ENCODE results near the gene CLIP4.

The CLIP4 gene

GRCh38 chr2:29215739-29216608 is 100.8 kb downstream of the CLIP4 start:
- in situ Hi-C loops (cut with HindIII; ENCODE audit: low sequenced_read_pairs), result no loop called here

- in situ Hi-C loops (cut with HindIII; ENCODE audit: low sequenced_read_pairs), result no loop called here
Observed at GRCh38 chr2:29216609-29216909, 101.3 kb downstream of the CLIP4 start.

DNA sequence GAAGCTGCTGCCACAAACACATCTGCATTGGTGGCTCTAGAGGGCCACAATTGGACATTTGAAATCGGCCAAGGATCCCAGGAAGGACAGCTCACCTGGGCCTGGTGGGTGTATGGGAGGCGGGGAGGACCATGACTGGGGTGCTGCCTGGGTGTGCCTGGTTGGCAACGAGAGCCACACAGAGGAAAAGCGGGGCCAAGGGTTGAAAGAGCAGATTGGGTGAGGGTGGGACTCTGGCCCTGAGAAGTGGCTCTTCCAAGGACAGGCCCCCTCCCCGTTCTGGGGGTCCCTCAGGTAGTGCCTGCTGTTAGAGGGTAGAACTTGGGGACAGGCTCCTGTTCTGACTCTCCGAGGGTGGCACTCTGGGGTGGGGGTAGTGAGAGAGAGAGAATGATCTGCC is 102.9 kb downstream of the CLIP4 start:
- in situ Hi-C loops (cut with HindIII; ENCODE audit: low sequenced_read_pairs), result no loop called here

- in situ Hi-C loops (cut with HindIII; ENCODE audit: low sequenced_read_pairs), result no loop called here
Observed at GRCh38 chr2:29218550-29219125, 103.4 kb downstream of the CLIP4 start.

- in situ Hi-C loops (cut with HindIII; ENCODE audit: low sequenced_read_pairs), result no loop called here
Observed at GRCh38 chr2:29219374-29219773, 104.2 kb downstream of the CLIP4 start.

DNA sequence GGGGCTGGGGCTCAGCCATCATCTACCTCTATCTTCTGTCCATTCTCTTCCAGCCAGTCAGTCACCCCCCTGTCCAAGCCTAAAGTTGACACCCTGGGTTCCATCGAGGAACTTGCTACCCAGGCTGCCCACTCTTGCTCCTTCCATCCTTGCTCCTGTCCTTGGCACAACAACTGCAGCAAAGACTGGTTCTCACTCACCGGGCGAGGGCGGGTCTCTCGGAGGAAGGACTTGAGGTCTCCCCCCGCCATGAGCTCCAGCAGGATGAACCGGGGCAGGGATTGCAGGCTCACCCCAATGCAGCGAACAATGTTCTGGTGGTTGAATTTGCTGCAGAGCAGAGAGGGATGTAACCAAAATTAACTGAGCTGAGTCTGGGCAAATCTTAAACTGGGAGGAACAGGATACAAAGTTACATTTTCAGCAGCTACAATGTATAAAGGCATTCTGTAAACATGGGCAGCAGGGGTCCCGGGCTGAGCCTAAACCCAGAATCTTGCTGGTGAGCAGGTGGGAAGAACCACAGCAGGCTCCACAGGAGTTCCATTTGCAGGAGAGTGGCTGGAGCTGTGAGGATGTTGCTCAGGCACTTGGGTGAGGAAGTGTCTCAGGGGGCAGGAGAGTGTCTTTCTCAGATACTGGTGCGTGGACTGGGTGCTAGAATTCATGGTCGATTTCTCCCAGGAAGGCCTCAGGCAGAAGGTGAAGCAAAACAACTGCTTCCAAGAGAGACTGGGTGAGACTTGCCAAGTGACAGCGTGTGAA is 105.5 kb downstream of the CLIP4 start:
- in situ Hi-C loops (cut with HindIII; ENCODE audit: low sequenced_read_pairs), result no loop called here

- in situ Hi-C loops (cut with HindIII; ENCODE audit: low sequenced_read_pairs), result no loop called here
Observed at GRCh38 chr2:29222381-29223179, 107.4 kb downstream of the CLIP4 start.

GRCh38 chr2:29223257-29223656 is 108.0 kb downstream of the CLIP4 start:
- in situ Hi-C loops (cut with HindIII; ENCODE audit: low sequenced_read_pairs), result no loop called here

DNA sequence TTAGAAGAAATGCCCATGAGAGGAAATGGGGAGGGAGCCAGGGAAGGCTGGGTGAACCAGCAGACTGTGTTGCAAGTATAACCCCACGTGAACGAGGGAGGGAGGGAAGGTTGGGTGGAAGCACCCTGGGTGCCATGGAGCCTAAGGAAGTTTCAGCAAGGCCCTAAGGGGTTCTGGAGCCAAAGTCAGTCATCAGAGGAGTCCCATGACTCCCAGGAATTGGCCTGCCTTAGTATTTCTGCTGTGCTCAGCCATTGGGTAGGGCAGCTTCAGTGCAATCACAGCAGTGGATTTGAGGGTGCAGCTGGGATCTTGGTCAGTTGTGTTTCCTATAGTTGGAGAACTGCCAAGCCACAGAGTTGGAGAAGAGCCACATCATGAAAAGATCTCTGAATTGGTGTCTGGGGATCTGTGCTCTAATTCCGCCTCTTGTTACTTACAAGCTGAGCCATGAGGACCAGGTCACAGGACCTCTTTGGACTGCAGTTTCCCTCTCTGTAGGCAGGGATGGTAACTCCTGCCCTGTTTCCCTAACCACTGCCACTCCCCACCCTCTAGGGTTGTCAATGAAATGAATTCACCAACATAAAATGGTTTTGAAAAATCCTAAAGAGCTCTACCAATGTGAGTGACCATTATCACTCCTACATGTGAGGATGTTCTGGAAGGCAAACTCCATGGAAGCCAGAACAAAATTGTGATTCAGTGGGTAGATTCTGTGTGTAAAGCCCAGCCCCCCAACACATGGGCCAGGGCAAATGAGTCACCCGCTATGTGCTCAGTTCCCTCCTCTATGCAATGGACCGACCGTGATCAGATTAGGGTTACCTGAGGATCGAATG is 108.9 kb downstream of the CLIP4 start:
- in situ Hi-C loops (cut with HindIII; ENCODE audit: low sequenced_read_pairs), result no loop called here

GRCh38 chr2:29224693-29225551 is 109.7 kb downstream of the CLIP4 start:
- in situ Hi-C loops (cut with HindIII; ENCODE audit: low sequenced_read_pairs), result no loop called here

DNA sequence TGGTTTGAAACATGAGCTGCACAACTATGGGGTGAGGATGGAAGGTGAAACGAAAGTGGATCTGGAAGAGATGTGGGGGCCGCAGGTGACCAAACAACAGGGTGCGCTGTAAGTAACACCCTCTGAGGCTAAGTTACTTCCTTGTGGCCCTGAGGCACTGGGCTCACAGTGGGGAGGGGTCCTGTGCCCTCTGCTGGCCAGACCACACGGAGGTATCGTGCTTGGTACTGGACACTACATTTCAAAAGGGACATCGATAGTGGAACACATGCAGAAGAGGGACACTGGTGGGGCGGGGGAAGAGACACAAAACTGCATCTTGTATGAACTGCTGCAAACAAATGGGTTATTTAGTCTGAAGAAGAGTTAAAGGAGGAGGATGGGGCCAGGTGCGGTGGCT is 110.6 kb downstream of the CLIP4 start:
- in situ Hi-C loops (cut with HindIII; ENCODE audit: low sequenced_read_pairs), result no loop called here

GRCh38 chr2:29226375-29226774 is 111.2 kb downstream of the CLIP4 start:
- in situ Hi-C loops (cut with HindIII; ENCODE audit: low sequenced_read_pairs), result no loop called here

- in situ Hi-C loops (cut with HindIII; ENCODE audit: low sequenced_read_pairs), result no loop called here
Observed at GRCh38 chr2:29226808-29227207, 111.6 kb downstream of the CLIP4 start.

GRCh38 chr2:29227935-29228675 is 112.9 kb downstream of the CLIP4 start:
- in situ Hi-C loops (cut with HindIII; ENCODE audit: low sequenced_read_pairs), result no loop called here

DNA sequence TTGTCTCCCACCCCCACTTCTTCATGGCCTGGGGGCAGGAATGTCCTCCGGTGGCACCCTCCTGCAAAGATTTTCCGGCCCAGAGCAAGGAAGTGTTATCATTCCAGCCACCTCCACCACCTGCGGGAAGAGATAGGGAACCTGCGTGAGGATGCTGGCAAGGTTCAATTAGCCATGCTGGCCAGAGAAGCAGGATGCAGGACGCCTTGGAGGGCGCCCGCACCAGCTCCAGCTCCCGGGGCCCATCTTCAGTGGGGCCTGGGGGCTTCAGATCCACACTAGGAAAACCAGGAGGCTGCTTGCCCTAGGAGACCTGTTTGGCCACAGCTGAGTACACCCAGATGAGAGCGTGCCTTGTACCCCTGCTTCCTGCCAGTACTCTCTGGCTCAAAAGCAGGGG is 113.7 kb downstream of the CLIP4 start:
- in situ Hi-C loops (cut with HindIII; ENCODE audit: low sequenced_read_pairs), result no loop called here

DNA sequence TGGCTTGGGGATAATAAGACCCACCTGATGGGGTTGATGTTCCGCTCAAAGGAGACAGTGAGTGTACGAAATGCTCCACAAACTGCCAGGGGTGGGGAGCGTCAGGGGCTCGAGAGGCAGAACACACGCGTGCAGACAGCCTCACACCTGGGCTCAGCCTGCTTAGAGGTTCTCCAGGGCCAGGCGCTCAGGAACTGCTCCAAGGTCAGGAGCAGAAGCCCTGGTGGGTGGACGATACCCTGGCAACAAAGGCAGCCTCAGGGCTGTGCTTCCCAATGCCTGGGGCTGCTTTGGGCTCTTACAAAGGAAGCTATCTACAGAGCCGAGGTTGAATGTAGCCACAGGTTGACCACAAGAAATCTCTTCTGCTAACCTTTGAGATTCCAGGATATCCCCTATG is 114.4 kb downstream of the CLIP4 start:
- in situ Hi-C loops (cut with HindIII; ENCODE audit: low sequenced_read_pairs), result no loop called here

- in situ Hi-C loops (cut with HindIII; ENCODE audit: low sequenced_read_pairs), result no loop called here
Observed at GRCh38 chr2:29232041-29232440, 116.8 kb downstream of the CLIP4 start.

- in situ Hi-C loops (cut with HindIII; ENCODE audit: low sequenced_read_pairs), result no loop called here
Observed at GRCh38 chr2:29233428-29233827, 118.2 kb downstream of the CLIP4 start.

DNA sequence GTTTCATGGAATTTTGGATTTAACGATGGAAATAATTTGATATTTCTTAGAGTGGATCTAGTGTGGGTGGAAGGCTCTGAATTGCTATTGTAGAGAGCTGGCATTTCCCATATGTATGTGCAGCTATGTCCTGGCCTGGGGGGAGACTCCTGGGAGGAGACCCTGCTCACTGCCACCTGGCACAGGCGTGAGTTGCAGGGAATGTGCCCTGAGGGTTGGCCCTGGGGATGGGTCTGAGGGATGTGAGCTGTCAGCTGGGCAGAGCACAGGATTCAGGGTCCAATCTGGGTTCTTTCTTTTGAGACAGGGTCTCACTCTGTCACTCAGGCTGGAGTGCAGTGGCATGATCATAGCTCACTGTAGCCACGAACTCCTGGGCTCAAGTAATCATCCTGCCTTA is 120.2 kb downstream of the CLIP4 start:
- in situ Hi-C loops (cut with HindIII; ENCODE audit: low sequenced_read_pairs), result no loop called here
